Panc1 (cell line): ENCODE measurements around the gene WDR17.

ENCODE experiments used
- POLR2AphosphoS5 ChIP-seq: IDR thresholded peaks from 2 replicates; pipeline ENCODE4 v1.6.1; 2012; ENCODE audit warnings: mild to moderate bottlenecking, low read depth, low read length, moderate library complexity
- SIN3A ChIP-seq: IDR thresholded peaks from 2 replicates; pipeline ENCODE4 v1.6.1; 2012; ENCODE audit warnings: low read depth, mild to moderate bottlenecking, low read length, moderate library complexity, borderline replicate concordance; ENCODE audit not compliant: insufficient read depth
- TCF7L2 ChIP-seq: IDR thresholded peaks from 2 replicates; pipeline ENCODE4 v1.6.1; 2011; ENCODE audit warnings: mild to moderate bottlenecking, low read depth, low read length, inconsistent platforms
- TF ChIP-seq, protein P1 (sequence below): fragments of 450-650 bp; IDR thresholded peaks from 2 replicates; pipeline ENCODE4 v1.5.1; 2017; ENCODE audit warnings: mild to moderate bottlenecking
- TF ChIP-seq, protein P2 (sequence below), 2 experiments: IDR thresholded peaks; 2 replicates each; pipeline ENCODE4 v1.6.1; 2011 to 2012; ENCODE audit warnings: low read depth in 2 of 2, control low read depth in 1 of 2, low read length in 1 of 2, mild to moderate bottlenecking in 1 of 2, moderate library complexity in 1 of 2; ENCODE audit not compliant: insufficient read depth in 1 of 2

DNA sequence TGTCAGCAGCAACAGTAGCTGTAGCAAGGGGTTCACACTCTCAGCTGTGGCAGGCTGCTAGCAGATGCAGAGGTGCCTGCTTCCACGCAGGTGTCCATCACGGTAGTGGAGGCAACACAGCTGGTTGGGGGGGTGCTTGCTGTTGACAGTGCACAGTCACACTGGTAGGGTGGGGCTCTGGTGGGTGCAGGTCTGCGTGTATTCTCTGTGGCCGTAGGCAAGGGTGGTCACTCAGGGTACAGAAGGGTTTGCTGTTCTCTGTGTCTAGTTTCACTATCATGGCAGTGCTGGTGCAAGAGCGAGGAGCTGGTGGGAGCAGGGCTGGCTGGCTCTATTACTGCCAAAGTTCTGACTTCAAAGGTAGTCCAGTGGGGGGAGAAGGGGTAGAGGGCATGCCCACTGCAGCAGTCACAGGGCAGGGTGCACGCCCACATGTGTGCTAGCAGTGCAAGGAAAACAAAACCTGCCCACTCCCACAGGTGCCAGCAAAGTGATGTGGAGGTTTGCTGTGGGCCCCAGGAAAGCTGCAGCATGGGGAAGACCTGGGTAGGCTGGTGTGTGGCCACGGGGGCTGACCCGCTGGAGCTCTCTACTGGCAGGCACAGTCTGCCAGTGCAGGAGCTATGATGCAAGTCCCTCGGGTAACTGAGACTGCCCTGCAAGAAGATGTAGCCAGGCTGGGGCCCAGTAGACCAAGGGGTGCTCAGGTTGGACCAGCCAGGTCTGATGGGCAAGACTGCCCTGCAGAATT lies 21.6 kb upstream of the WDR17 start:
- TF ChIP-seq POLR2AphosphoS5 (no peak), SIN3A (no peak), TCF7L2 (no peak)
- TF ChIP-seq, protein P1, sequence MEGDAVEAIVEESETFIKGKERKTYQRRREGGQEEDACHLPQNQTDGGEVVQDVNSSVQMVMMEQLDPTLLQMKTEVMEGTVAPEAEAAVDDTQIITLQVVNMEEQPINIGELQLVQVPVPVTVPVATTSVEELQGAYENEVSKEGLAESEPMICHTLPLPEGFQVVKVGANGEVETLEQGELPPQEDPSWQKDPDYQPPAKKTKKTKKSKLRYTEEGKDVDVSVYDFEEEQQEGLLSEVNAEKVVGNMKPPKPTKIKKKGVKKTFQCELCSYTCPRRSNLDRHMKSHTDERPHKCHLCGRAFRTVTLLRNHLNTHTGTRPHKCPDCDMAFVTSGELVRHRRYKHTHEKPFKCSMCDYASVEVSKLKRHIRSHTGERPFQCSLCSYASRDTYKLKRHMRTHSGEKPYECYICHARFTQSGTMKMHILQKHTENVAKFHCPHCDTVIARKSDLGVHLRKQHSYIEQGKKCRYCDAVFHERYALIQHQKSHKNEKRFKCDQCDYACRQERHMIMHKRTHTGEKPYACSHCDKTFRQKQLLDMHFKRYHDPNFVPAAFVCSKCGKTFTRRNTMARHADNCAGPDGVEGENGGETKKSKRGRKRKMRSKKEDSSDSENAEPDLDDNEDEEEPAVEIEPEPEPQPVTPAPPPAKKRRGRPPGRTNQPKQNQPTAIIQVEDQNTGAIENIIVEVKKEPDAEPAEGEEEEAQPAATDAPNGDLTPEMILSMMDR = no peak
- TF ChIP-seq, protein P2, sequence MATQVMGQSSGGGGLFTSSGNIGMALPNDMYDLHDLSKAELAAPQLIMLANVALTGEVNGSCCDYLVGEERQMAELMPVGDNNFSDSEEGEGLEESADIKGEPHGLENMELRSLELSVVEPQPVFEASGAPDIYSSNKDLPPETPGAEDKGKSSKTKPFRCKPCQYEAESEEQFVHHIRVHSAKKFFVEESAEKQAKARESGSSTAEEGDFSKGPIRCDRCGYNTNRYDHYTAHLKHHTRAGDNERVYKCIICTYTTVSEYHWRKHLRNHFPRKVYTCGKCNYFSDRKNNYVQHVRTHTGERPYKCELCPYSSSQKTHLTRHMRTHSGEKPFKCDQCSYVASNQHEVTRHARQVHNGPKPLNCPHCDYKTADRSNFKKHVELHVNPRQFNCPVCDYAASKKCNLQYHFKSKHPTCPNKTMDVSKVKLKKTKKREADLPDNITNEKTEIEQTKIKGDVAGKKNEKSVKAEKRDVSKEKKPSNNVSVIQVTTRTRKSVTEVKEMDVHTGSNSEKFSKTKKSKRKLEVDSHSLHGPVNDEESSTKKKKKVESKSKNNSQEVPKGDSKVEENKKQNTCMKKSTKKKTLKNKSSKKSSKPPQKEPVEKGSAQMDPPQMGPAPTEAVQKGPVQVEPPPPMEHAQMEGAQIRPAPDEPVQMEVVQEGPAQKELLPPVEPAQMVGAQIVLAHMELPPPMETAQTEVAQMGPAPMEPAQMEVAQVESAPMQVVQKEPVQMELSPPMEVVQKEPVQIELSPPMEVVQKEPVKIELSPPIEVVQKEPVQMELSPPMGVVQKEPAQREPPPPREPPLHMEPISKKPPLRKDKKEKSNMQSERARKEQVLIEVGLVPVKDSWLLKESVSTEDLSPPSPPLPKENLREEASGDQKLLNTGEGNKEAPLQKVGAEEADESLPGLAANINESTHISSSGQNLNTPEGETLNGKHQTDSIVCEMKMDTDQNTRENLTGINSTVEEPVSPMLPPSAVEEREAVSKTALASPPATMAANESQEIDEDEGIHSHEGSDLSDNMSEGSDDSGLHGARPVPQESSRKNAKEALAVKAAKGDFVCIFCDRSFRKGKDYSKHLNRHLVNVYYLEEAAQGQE (IDR thresholded peaks at IDR 0.05; ENCODE audit: insufficient read depth in 1 of 2, low read depth in 2 of 2, low read length in 1 of 2) = no peak
